OCI-LY1 (cell line): ENCODE results near the gene INPP5J.

Experiments used
- CTCF ChIP-seq: fragments of 200-600 bp; sonication (generic), shearing (Covaris generic); IDR thresholded peaks from 2 replicates; pipeline ENCODE4 v1.5.1; 2017; ENCODE audit warnings: mild to moderate bottlenecking, antibody characterized with exemption, low read length, moderate library complexity, mixed read lengths
- EZH2 ChIP-seq: fragments of 200-600 bp; sonication (generic), shearing (Covaris generic); IDR thresholded peaks from 2 replicates; pipeline ENCODE4 v1.8.0; 2017; ENCODE audit warnings: borderline replicate concordance, mixed run types, mild to moderate bottlenecking, antibody characterized with exemption, low read length, moderate library complexity, mixed read lengths

GRCh38 chr22:31153357-31153756, 30.6 kb downstream of the INPP5J start:
- no peak for TF ChIP-seq EZH2
- no peak for TF ChIP-seq CTCF
